Heart left ventricle (tissue), 16 donors: ENCODE results near the gene LRRC8E. TPM values are rescaled to one million over a fixed set of nuclear protein-coding genes. Genes with fewer than 3 reads are reported as not detected.

ENCODE experiments used
- ATAC-seq, 4 donors: fragments of 200-7000 bp; cut with Tn5 transposase; one replicate each; pipeline ENCODE4 v1.9.1; 2020 to 2022; ENCODE audit warnings: moderate library complexity in 4 of 4, mild to moderate bottlenecking in 3 of 4, moderate number of reproducible peaks in 1 of 4
- DNase-seq, 5 donors: peaks; one replicate each; pipeline ENCODE4 v3.0.0-alpha.2; 2020
- H3K27ac ChIP-seq, 12 donors: fragments of 200-600 bp; sonication (generic) in 4 of 12; one replicate each; pipeline versions ENCODE4 v1.5.0 to v1.8.0; 2016 to 2022; ENCODE audit warnings: mild to moderate bottlenecking in 2 of 12
- H3K27me3 ChIP-seq, 9 donors: fragments of 200-600 bp; sonication (generic) in 2 of 9; one replicate each; pipeline versions ENCODE4 v1.5.1 to v1.8.0; 2016 to 2022; ENCODE audit warnings: mild to moderate bottlenecking in 3 of 9
- H3K36me3 ChIP-seq, 9 donors: fragments of 200-600 bp; sonication (generic) in 2 of 9; one replicate each; pipeline versions ENCODE4 v1.5.0 to v1.8.0; 2018 to 2022; ENCODE audit warnings: mild to moderate bottlenecking in 2 of 9
- H3K4me1 ChIP-seq, 12 donors: fragments of 200-600 bp; sonication (generic) in 4 of 12; one replicate each; pipeline versions ENCODE4 v1.5.0 to v1.8.0; 2016 to 2022; ENCODE audit warnings: mild to moderate bottlenecking in 3 of 12
- H3K4me3 ChIP-seq, 12 donors: fragments of 200-600 bp; sonication (generic) in 4 of 12; one replicate each; pipeline versions ENCODE4 v1.5.0 to v1.8.0; 2017 to 2022; ENCODE audit warnings: mild to moderate bottlenecking in 9 of 12, moderate library complexity in 4 of 12
- H3K9me3 ChIP-seq, 12 donors: fragments of 200-600 bp; sonication (generic) in 4 of 12; one replicate each; pipeline versions ENCODE4 v1.5.0 to v1.8.0; 2016 to 2022; ENCODE audit warnings: mild to moderate bottlenecking in 1 of 12
- CTCF ChIP-seq, 12 donors: fragments of 200-600 bp; sonication (generic) in 4 of 12; IDR thresholded peaks; one replicate each; pipeline versions ENCODE4 v1.5.0 to v1.8.0; 2018 to 2022; ENCODE audit warnings: antibody characterized with exemption in 12 of 12, mild to moderate bottlenecking in 5 of 12
- POLR2A ChIP-seq, 2 donors: fragments of 450-650 bp; IDR thresholded peaks; one replicate each; pipeline ENCODE4 v1.6.1; 2017; ENCODE audit warnings: antibody characterized with exemption in 2 of 2, mild to moderate bottlenecking in 2 of 2, moderate library complexity in 2 of 2
- WGBS, 4 donors: extraction: QIAGEN DNeasy Blood & Tissue Kit in 2 of 4; methylation state at CpG; one replicate each; pipeline versions ENCODE4 v1.1.5 to v1.1.7; 2013 to 2018; 5-methylcytosine and 5-hydroxymethylcytosine counted together
- intact Hi-C, 10 donors: fragments of 100-400 bp; cut with DNase I; formaldehyde crosslinking; loops; one replicate each; pipeline versions ENCODE4 v1.11.1 to v1.14.2; 2022
- polyA plus RNA-seq, 2 donors: library from polyadenylated mRNA; stranded (reverse); fragments of 200-250 nt; gene quantifications; one replicate each; pipeline ENCODE4 v1.2.3, GENCODE V29; 2013
- total RNA-seq, 9 donors: library from RNA; depleted of rRNA in 2 of 9; stranded (reverse); fragments of >200 nt in 2 of 9; fragmentation: NEBNext Ultra II Directional in 3 of 9; extraction: Animal tissue kit (Norgen Biotek cat#: 25700) in 3 of 9; gene quantifications; one replicate each; pipeline versions ENCODE4 v1.1.0 to v1.2.4, GENCODE V29; 2016 to 2023
- donor health status: ischemic (EF 13 %, LVEDD 7.1; RV severe dilation, severe dysfunction).
- donor health status: healthy with polysubstance abuse.
- donor health status: DM: no; HTN: yes; CAD: no.
- donor health status: DM: no; HTN: no; CAD: no.
- donor health status: ischemic (EF 25% LVEDD 6.9; RV normal size, moderate dysfunction).
- donor health status: ischemic (EF 25% LVEDD 5.7; RV mildly dilated, moderate dysfunction).
- donor health status: healthy.
- donor health status: DM: yes; HTN: yes; CAD: no.
- donor health status: ischemic (EF 35%, LVEDD 5.7; RV mildly dilated, moderate dysfunction).
- donor health status: nonischemic (EF 11% LVEDD 7.7; RV severe dilation, severe dysfunction).
- donor health status: DM: yes; HTN: yes; CAD: no.
- donor health status: PGD.
- donor health status: ischemic (EF 29% LVEDD 5.4; RV normal size, mild dysfunction).
- donor health status: nonischemic (EF 23%, LVEDD 6.1; RV moderate dilation, normal function).

The LRRC8E gene
- total and polyA plus RNA-seq, 11 donors, result 0.17 to 2.6 (median 1.00) TPM

GRCh38 chr19:7894612-7895309 is 6.5 kb downstream of the LRRC8E start:
- 58 to 67% (median 63%) methylated on average over 17 to 18 of the region's 18 CpGs for WGBS, 4 donors
- no peak overlapping the region for H3K4me3 ChIP-seq
- DNase-seq, result no peak
- intact Hi-C loops, result no loop called here
- H3K9me3 ChIP-seq, result no peaks in the 10 kb centered on the region
- H3K27me3 ChIP-seq, result peaks cover 0 to 31% (median 0%) of the 10 kb centered on the region in 9 donors
- no peaks in the 10 kb centered on the region for H3K4me1 ChIP-seq
- no peak for TF ChIP-seq POLR2A (IDR thresholded peaks at IDR 0.05)
- no peak for TF ChIP-seq CTCF (IDR thresholded peaks at IDR 0.05)
- H3K27ac ChIP-seq, result no peak overlapping the region
- no peaks in the 10 kb centered on the region for H3K36me3 ChIP-seq
- peak in 2 of 4 donors; percentile 11 to 16 for ATAC-seq

GRCh38 chr19:7895565-7895964 is 7.3 kb downstream of the LRRC8E start:
- H3K4me3 ChIP-seq, result no peak overlapping the region
- TF ChIP-seq POLR2A (IDR thresholded peaks at IDR 0.05) (no peak), CTCF (IDR thresholded peaks at IDR 0.05) (no peak)
- no peak overlapping the region for H3K27ac ChIP-seq
- peaks cover 0 to 31% (median 0%) of the 10 kb centered on the region in 9 donors for H3K27me3 ChIP-seq
- H3K36me3 ChIP-seq, result no peaks in the 10 kb centered on the region
- H3K9me3 ChIP-seq, result no peaks in the 10 kb centered on the region
- no peak for ATAC-seq
- 85 to 90% (median 88%) methylated on average over 13 of the region's 13 CpGs for WGBS, 4 donors
- H3K4me1 ChIP-seq, result no peaks in the 10 kb centered on the region
- intact Hi-C loops, result no loop called here
- DNase-seq, result no peak

GRCh38 chr19:7897292-7897691 is 9.0 kb downstream of the LRRC8E start:
- ATAC-seq, result no peak
- Histone ChIP-seq H3K4me3 (no peak overlapping the region), H3K27ac (no peak overlapping the region), H3K4me1 (peaks cover 0 to under 1% (median 0%) of the 10 kb centered on the region in 12 donors), H3K9me3 (no peaks in the 10 kb centered on the region), H3K27me3 (peaks cover 0 to 30% (median 0%) of the 10 kb centered on the region in 9 donors), H3K36me3 (no peaks in the 10 kb centered on the region)
- no peak for DNase-seq
- no peak for TF ChIP-seq CTCF (IDR thresholded peaks at IDR 0.05)
- no peak for TF ChIP-seq POLR2A (IDR thresholded peaks at IDR 0.05)
- WGBS, 4 donors, result 87 to 89% (median 88%) methylated on average over 11 of the region's 11 CpGs
- intact Hi-C loops, result no loop called here

GRCh38 chr19:7898967-7899366 is 10.7 kb downstream of the LRRC8E start:
- ATAC-seq (no peak), DNase-seq (no peak)
- intact Hi-C loops, result no loop called here
- H3K27me3 ChIP-seq, result peaks cover 0 to 16% (median 0%) of the 10 kb centered on the region in 9 donors
- no peaks in the 10 kb centered on the region for H3K9me3 ChIP-seq
- H3K27ac ChIP-seq, result no peak overlapping the region
- no peaks in the 10 kb centered on the region for H3K36me3 ChIP-seq
- WGBS, 4 donors, result 88 to 93% (median 91%) methylated on average over 16 of the region's 16 CpGs
- TF ChIP-seq CTCF (IDR thresholded peaks at IDR 0.05) (no peak), POLR2A (IDR thresholded peaks at IDR 0.05) (no peak)
- H3K4me3 ChIP-seq, result no peak overlapping the region
- peaks cover 0 to 10% (median 8%) of the 10 kb centered on the region in 12 donors for H3K4me1 ChIP-seq
